CD4-positive, alpha-beta T cell treated with Interleukin-15 for 1 hour (primary cell): ENCODE data around the gene NAPG.
"Not testable (repeated sequence)": the region's sequence is repeated elsewhere in the genome, so short reads cannot be mapped to it uniquely, and the experiment has no call there.

ENCODE experiments used
- DNase-seq: peaks from one replicate; pipeline ENCODE4 v3.0.0-alpha.2; 2020

Gene NAPG

GRCh38 chr18:10552226-10552625 lies 26.4 kb downstream of the NAPG start:
- no peak for DNase-seq

- DNase-seq, result not testable (repeated sequence)
Observed at GRCh38 chr18:10556251-10556650, 30.4 kb downstream of the NAPG start.

GRCh38 chr18:10557085-10557677 lies 31.4 kb downstream of the NAPG start:
- no peak for DNase-seq

GRCh38 chr18:10558243-10558966 lies 32.6 kb downstream of the NAPG start:
- DNase-seq, result no peak

GRCh38 chr18:10558967-10559298 lies 33.1 kb downstream of the NAPG start:
- DNase-seq, result no peak

GRCh38 chr18:10559553-10560451 lies 34.0 kb downstream of the NAPG start:
- DNase-seq, result no peak

- peak; percentile 36 for DNase-seq
Observed at GRCh38 chr18:10560452-10561045, 34.7 kb downstream of the NAPG start.

GRCh38 chr18:10562773-10563160 lies 36.9 kb downstream of the NAPG start:
- no peak for DNase-seq

- no peak for DNase-seq
Observed at GRCh38 chr18:10563886-10564285, 38.1 kb downstream of the NAPG start.

GRCh38 chr18:10564975-10565773 lies 39.3 kb downstream of the NAPG start:
- DNase-seq, result no peak

GRCh38 chr18:10565835-10566234 lies 40.0 kb downstream of the NAPG start:
- DNase-seq, result no peak

GRCh38 chr18:10566390-10566789 lies 40.6 kb downstream of the NAPG start:
- DNase-seq, result no peak

- DNase-seq, result not testable (repeated sequence)
Observed at GRCh38 chr18:10569941-10570340, 44.1 kb downstream of the NAPG start.

GRCh38 chr18:10570622-10571021 lies 44.8 kb downstream of the NAPG start:
- DNase-seq, result no peak

GRCh38 chr18:10571537-10571936 lies 45.7 kb downstream of the NAPG start:
- DNase-seq, result no peak

GRCh38 chr18:10573261-10573660 lies 47.4 kb downstream of the NAPG start:
- DNase-seq, result not testable (repeated sequence)

- not testable (repeated sequence) for DNase-seq
Observed at GRCh38 chr18:10574412-10574811, 48.6 kb downstream of the NAPG start.

GRCh38 chr18:10577842-10578572 lies 52.2 kb downstream of the NAPG start:
- not testable (repeated sequence) for DNase-seq

- not testable (repeated sequence) for DNase-seq
Observed at GRCh38 chr18:10578573-10578899, 52.7 kb downstream of the NAPG start.

GRCh38 chr18:10579079-10579867 lies 53.4 kb downstream of the NAPG start:
- DNase-seq, result no peak

- no peak for DNase-seq
Observed at GRCh38 chr18:10580215-10580614, 54.4 kb downstream of the NAPG start.
